HepG2 (cell line): Measurements from ENCODE around the gene C10orf143. TPM values are rescaled to one million over a fixed set of nuclear protein-coding genes. Genes with fewer than 3 reads are reported as not detected.

Source experiments
- ADNP ChIP-seq: sonication (generic); formaldehyde crosslinking; IDR thresholded peaks from 2 replicates; pipeline ENCODE4 v1.4.0; 2020; ENCODE audit warnings: missing genetic modification reagents
- ATF7 ChIP-seq, 2 experiments: fragments of 450-650 bp in 1 of 2; sonication (generic) in 1 of 2; formaldehyde crosslinking in 1 of 2; IDR thresholded peaks; 2 replicates each; pipeline versions ENCODE4 v1.4.0 to v1.6.1; 2016 to 2020; ENCODE audit warnings: antibody characterized with exemption in 1 of 2, mild to moderate bottlenecking in 1 of 2, missing genetic modification reagents in 1 of 2
- CHCHD3 ChIP-seq: sonication (generic); formaldehyde crosslinking; IDR thresholded peaks from 2 replicates; pipeline ENCODE4 v1.8.0; 2022; ENCODE audit warnings: mild to moderate bottlenecking, missing genetic modification reagents, moderate library complexity
- FOXO4 ChIP-seq: sonication (generic); formaldehyde crosslinking; conservative IDR thresholded peaks from 2 replicates; pipeline ENCODE4 v1.8.1; 2023; ENCODE audit warnings: missing genetic modification reagents
- GABPB1 ChIP-seq: IDR thresholded peaks from 2 replicates; pipeline ENCODE4 v1.6.1; 2016; ENCODE audit warnings: mild to moderate bottlenecking, missing genetic modification reagents, moderate library complexity, missing compliant biosample characterization
- HOXA9 ChIP-seq: sonication (generic); formaldehyde crosslinking; IDR thresholded peaks from 2 replicates; pipeline ENCODE4 v1.8.1; 2022; ENCODE audit warnings: missing genetic modification reagents, mild to moderate bottlenecking, moderate library complexity, borderline replicate concordance
- KLF9 ChIP-seq: IDR thresholded peaks from 2 replicates; pipeline ENCODE4 v1.6.1; 2016; ENCODE audit warnings: low read depth
- KMT2B ChIP-seq: IDR thresholded peaks from 2 replicates; pipeline ENCODE4 v1.6.1; 2016; ENCODE audit warnings: missing genetic modification reagents, missing compliant biosample characterization
- NFYB ChIP-seq: sonication (generic); formaldehyde crosslinking; IDR thresholded peaks from 2 replicates; pipeline ENCODE4 v1.4.0; 2020; ENCODE audit warnings: missing genetic modification reagents
- NR3C1 ChIP-seq: sonication (generic); formaldehyde crosslinking; IDR thresholded peaks from 2 replicates; pipeline ENCODE4 v1.4.0; 2020; ENCODE audit warnings: missing genetic modification reagents
- RARA ChIP-seq: IDR thresholded peaks from 2 replicates; pipeline ENCODE4 v1.6.1; 2016; ENCODE audit warnings: missing genetic modification reagents, missing compliant biosample characterization
- SALL2 ChIP-seq: sonication (generic); formaldehyde crosslinking; IDR thresholded peaks from 2 replicates; pipeline ENCODE4 v1.8.1; 2023; ENCODE audit warnings: mild to moderate bottlenecking, missing genetic modification reagents, inconsistent platforms
- SSRP1 ChIP-seq: IDR thresholded peaks from 2 replicates; pipeline ENCODE4 v1.6.1; 2016; ENCODE audit warnings: control low read depth
- SUZ12 ChIP-seq: fragments of 150-350 bp; IDR thresholded peaks from 2 replicates; pipeline ENCODE4 v1.6.1; 2014; ENCODE audit warnings: low read depth, low read length
- TRIM24 ChIP-seq: sonication (generic); formaldehyde crosslinking; IDR thresholded peaks from 2 replicates; pipeline ENCODE4 v1.8.0; 2022; ENCODE audit warnings: mild to moderate bottlenecking, missing genetic modification reagents
- ZKSCAN5 ChIP-seq: sonication (generic); formaldehyde crosslinking; IDR thresholded peaks from 2 replicates; pipeline ENCODE4 v1.5.1; 2020; ENCODE audit warnings: mild to moderate bottlenecking, missing genetic modification reagents
- ZNF616 ChIP-seq: sonication (generic); formaldehyde crosslinking; IDR thresholded peaks from 2 replicates; pipeline ENCODE4 v1.5.0; 2020; ENCODE audit warnings: low read depth, mild to moderate bottlenecking, missing genetic modification reagents
- ZNF792 ChIP-seq: IDR thresholded peaks from 2 replicates; pipeline ENCODE4 v1.6.1; 2016
- polyA plus RNA-seq, 8 experiments: library from polyadenylated mRNA; depleted of rRNA in 3 of 8; stranded (reverse) in 7 of 8; unstranded in 1 of 8; fragments of >200 nt; fragmentation: Illumina TruSeq in 4 of 8; extraction: Trizol in 4 of 8; gene quantifications; 2 replicates each; pipeline versions ENCODE4 v1.2.1 to v1.2.3, GENCODE V29; 2011 to 2016; ENCODE audit warnings: low read depth in 4 of 8, missing spikeins in 1 of 8, mixed read lengths in 1 of 8; ENCODE audit not compliant: insufficient read depth in 1 of 8
- total RNA-seq, 5 experiments: library from RNA; depleted of rRNA; stranded (reverse); fragments of >200 nt; fragmentation: Illumina TruSeq; extraction: Trizol; gene quantifications; 2 replicates each; pipeline ENCODE4 v1.2.3, GENCODE V29; 2016; ENCODE audit warnings: low read depth in 1 of 5
- TF ChIP-seq, protein P1 (sequence below): sonication (generic); formaldehyde crosslinking; IDR thresholded peaks from 2 replicates; pipeline ENCODE4 v1.5.0; 2020; ENCODE audit warnings: missing genetic modification reagents, mild to moderate bottlenecking, borderline replicate concordance
- TF ChIP-seq, protein P2 (sequence below): sonication (generic); formaldehyde crosslinking; IDR thresholded peaks from 2 replicates; pipeline ENCODE4 v1.4.0; 2020; ENCODE audit warnings: missing genetic modification reagents, borderline replicate concordance
- TF ChIP-seq, protein P3 (sequence below): sonication (generic); formaldehyde crosslinking; IDR thresholded peaks from 2 replicates; pipeline ENCODE4 v1.5.0; 2020; ENCODE audit warnings: missing genetic modification reagents
- TF ChIP-seq, protein P4 (sequence below): sonication (generic); formaldehyde crosslinking; IDR thresholded peaks from 2 replicates; pipeline ENCODE4 v1.4.0; 2020; ENCODE audit warnings: missing genetic modification reagents
- TF ChIP-seq, protein P5 (sequence below), 2 experiments: fragments of 450-650 bp in 1 of 2; sonication (generic) in 1 of 2; formaldehyde crosslinking; IDR thresholded peaks; 2 replicates each; pipeline versions ENCODE4 v1.5.0 to v1.8.0; 2020 to 2022; ENCODE audit warnings: mild to moderate bottlenecking in 1 of 2, missing genetic modification reagents in 1 of 2

Gene C10orf143
- total and polyA plus RNA-seq, 2 of the 13 experiments (the other 11 are each of a cell fraction or from before 2014, with no cell fraction given): 0.21 to 0.91 TPM

DNA sequence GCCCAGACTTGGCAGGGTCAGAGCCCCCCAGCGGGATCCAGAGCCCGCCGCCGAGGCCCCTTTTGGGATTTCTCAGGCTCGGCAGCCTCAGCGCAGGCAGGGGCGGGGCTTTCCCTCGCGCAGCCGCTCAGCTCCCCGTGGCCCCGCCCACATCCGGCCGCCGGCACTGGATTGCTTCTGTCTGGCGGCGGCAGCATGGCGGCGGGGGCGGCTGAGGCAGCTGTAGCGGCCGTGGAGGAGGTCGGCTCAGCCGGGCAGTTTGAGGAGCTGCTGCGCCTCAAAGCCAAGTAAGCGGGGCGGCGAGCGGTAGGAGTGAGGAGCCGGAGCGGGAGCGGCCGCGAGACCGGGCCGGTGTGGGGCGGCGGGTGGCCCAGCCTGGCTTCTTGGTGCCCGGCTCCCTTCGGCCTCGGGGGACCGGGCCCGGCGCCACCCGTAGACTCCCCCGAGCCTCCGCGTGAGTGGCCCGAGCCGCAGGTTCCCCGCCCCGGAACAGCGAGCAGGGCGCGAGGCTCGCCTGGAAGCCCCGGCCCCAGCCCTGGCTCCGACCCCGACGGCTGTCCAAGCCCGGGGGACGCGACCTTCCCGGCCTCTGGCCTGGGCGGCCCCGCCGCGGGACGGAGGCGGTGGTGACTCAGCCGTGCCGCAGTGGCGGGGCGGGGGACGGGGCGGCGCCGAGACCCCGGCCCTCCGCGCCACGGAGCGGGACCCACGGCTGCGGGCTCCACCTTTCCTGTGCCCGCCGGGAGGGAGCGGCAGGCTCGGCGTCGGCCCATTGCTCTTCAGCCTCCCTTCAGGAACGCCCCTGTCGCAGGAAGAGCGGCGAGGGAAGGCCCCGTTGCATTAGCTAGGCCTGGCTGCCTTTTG, 25.8 kb upstream of the C10orf143 start, which contains the start of gene GLRX3 (continued):
- TF ChIP-seq HOXA9: 0 out of 2 replicates have a peak, but pooled peaks have one; percentile 36
- no peak for TF ChIP-seq FOXO4 (CRISPR knock-in tag)
- TF ChIP-seq GABPB1 (CRISPR knock-in tag): peak; percentile 94
- no peak for TF ChIP-seq KLF9 (CRISPR knock-in tag)
- 0 out of 2 replicates have a peak, but pooled peaks have one; percentile 54 for TF ChIP-seq ZNF792 (CRISPR knock-in tag)
- no peak for TF ChIP-seq NFYB (CRISPR knock-in tag)
- TF ChIP-seq, protein P1, sequence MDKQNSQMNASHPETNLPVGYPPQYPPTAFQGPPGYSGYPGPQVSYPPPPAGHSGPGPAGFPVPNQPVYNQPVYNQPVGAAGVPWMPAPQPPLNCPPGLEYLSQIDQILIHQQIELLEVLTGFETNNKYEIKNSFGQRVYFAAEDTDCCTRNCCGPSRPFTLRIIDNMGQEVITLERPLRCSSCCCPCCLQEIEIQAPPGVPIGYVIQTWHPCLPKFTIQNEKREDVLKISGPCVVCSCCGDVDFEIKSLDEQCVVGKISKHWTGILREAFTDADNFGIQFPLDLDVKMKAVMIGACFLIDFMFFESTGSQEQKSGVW (CRISPR knock-in tag): no peak
- no peak for TF ChIP-seq ATF7 (IDR thresholded peaks at IDR 0.05)
- TF ChIP-seq ATF7 (CRISPR knock-in tag; IDR thresholded peaks at IDR 0.05): no peak
- TF ChIP-seq KMT2B (CRISPR knock-in tag): peak; percentile 28; the same call in 1 of the 2 replicates
- no peak for TF ChIP-seq SUZ12
- TF ChIP-seq ZKSCAN5: no peak
- TF ChIP-seq ADNP (CRISPR knock-in tag): no peak
- no peak for TF ChIP-seq SSRP1 (CRISPR knock-in tag)
- TF ChIP-seq, protein P2, sequence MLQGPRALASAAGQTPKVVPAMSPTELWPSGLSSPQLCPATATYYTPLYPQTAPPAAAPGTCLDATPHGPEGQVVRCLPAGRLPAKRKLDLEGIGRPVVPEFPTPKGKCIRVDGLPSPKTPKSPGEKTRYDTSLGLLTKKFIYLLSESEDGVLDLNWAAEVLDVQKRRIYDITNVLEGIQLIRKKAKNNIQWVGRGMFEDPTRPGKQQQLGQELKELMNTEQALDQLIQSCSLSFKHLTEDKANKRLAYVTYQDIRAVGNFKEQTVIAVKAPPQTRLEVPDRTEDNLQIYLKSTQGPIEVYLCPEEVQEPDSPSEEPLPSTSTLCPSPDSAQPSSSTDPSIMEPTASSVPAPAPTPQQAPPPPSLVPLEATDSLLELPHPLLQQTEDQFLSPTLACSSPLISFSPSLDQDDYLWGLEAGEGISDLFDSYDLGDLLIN (CRISPR knock-in tag): no peak
- TF ChIP-seq NR3C1 (CRISPR knock-in tag): no peak
- TF ChIP-seq, protein P3, sequence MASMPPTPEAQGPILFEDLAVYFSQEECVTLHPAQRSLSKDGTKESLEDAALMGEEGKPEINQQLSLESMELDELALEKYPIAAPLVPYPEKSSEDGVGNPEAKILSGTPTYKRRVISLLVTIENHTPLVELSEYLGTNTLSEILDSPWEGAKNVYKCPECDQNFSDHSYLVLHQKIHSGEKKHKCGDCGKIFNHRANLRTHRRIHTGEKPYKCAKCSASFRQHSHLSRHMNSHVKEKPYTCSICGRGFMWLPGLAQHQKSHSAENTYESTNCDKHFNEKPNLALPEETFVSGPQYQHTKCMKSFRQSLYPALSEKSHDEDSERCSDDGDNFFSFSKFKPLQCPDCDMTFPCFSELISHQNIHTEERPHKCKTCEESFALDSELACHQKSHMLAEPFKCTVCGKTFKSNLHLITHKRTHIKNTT (CRISPR knock-in tag): no peak
- no peak for TF ChIP-seq CHCHD3 (CRISPR knock-in tag)
- TF ChIP-seq, protein P4, sequence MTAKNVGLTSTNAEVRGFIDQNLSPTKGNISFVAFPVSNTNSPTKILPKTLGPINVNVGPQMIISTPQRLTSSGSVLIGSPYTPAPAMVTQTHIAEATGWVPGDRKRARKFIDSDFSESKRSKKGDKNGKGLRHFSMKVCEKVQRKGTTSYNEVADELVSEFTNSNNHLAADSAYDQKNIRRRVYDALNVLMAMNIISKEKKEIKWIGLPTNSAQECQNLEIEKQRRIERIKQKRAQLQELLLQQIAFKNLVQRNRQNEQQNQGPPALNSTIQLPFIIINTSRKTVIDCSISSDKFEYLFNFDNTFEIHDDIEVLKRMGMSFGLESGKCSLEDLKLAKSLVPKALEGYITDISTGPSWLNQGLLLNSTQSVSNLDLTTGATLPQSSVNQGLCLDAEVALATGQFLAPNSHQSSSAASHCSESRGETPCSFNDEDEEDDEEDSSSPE: peak; percentile 67; the same call in 1 of the 2 replicates
- TF ChIP-seq RARA (CRISPR knock-in tag): peak; percentile 20; the same call in 1 of the 2 replicates
- TF ChIP-seq TRIM24 (CRISPR knock-in tag): no peak
- TF ChIP-seq SALL2 (CRISPR knock-in tag): peak; percentile 73; the same call in 1 of the 2 replicates
- TF ChIP-seq ZNF616 (CRISPR knock-in tag): peak; percentile 26; the same call in 1 of the 2 replicates
- TF ChIP-seq, protein P5, sequence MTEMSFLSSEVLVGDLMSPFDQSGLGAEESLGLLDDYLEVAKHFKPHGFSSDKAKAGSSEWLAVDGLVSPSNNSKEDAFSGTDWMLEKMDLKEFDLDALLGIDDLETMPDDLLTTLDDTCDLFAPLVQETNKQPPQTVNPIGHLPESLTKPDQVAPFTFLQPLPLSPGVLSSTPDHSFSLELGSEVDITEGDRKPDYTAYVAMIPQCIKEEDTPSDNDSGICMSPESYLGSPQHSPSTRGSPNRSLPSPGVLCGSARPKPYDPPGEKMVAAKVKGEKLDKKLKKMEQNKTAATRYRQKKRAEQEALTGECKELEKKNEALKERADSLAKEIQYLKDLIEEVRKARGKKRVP (CRISPR knock-in tag; IDR thresholded peaks at IDR 0.05): peak in 1 of 2 experiments; percentile 24; a peak in 1 of 4 replicates
